CD14-positive monocyte (primary cell): Measurements from ENCODE around the gene UCP2. TPM values are rescaled to one million over a fixed set of nuclear protein-coding genes. Genes with fewer than 3 reads are reported as not detected.

Experiments used
- DNase-seq, 3 donors: peaks; one replicate each; pipeline ENCODE4 v3.0.0-alpha.2; 2011 to 2022
- H2AFZ ChIP-seq: 2 replicates; pipeline ENCODE4 v1.6.0; 2012; ENCODE audit warnings: mild to moderate bottlenecking, low read depth, low read length, inconsistent platforms; ENCODE audit not compliant: insufficient read depth, poor library complexity, severe bottlenecking
- H3K27ac ChIP-seq, 2 donors: 1 replicate in 1 of 2; 2 replicates in 1 of 2; pipeline ENCODE4 v1.5.1; 2012 to 2013; ENCODE audit warnings: low read length in 2 of 2, control low read depth in 1 of 2, inconsistent platforms in 1 of 2, low read depth in 1 of 2, mild to moderate bottlenecking in 1 of 2
- H3K27me3 ChIP-seq, 2 donors: one replicate each; pipeline versions ENCODE4 v1.6.0 to v1.6.1; 2011 to 2013; ENCODE audit warnings: low read length in 2 of 2; ENCODE audit not compliant: control insufficient read depth in 2 of 2, insufficient read depth in 2 of 2
- H3K36me3 ChIP-seq, 2 donors: replicated peaks in 1 of 2; 1 replicate in 1 of 2; 2 replicates in 1 of 2; pipeline versions ENCODE4 v1.5.1 to v1.6.1; 2012 to 2013; ENCODE audit warnings: low read length in 2 of 2, control low read depth in 1 of 2, inconsistent platforms in 1 of 2, mild to moderate bottlenecking in 1 of 2; ENCODE audit not compliant: insufficient read depth in 2 of 2, control insufficient read depth in 1 of 2
- H3K4me1 ChIP-seq, 2 donors: 1 replicate in 1 of 2; 2 replicates in 1 of 2; pipeline versions ENCODE4 v1.5.1 to v1.6.1; 2012 to 2013; ENCODE audit warnings: low read length in 2 of 2, control low read depth in 1 of 2, inconsistent platforms in 1 of 2, mild to moderate bottlenecking in 1 of 2, moderate library complexity in 1 of 2; ENCODE audit not compliant: insufficient read depth in 2 of 2, control insufficient read depth in 1 of 2
- H3K4me2 ChIP-seq: replicated peaks from 2 replicates; pipeline ENCODE3; 2012; ENCODE audit warnings: low read length, moderate library complexity, mild to moderate bottlenecking; ENCODE audit not compliant: poor library complexity, severe bottlenecking; ENCODE audit errors: extremely low read depth
- H3K4me3 ChIP-seq, 3 experiments: fragments of 200-600 bp in 1 of 3; sonication (generic) in 1 of 3; replicated peaks in 1 of 3; 1 replicate in 2 of 3; 2 replicates in 1 of 3; pipeline ENCODE4 v1.5.1; 2011 to 2013; ENCODE audit warnings: low read length in 3 of 3, mild to moderate bottlenecking in 3 of 3, control low read depth in 2 of 3, low read depth in 2 of 3, inconsistent platforms in 1 of 3, moderate library complexity in 1 of 3
- H3K79me2 ChIP-seq: 2 replicates; pipeline ENCODE4 v1.6.0; 2012; ENCODE audit warnings: mild to moderate bottlenecking, control low read depth, inconsistent platforms, low read length, moderate library complexity; ENCODE audit not compliant: insufficient read depth
- H3K9ac ChIP-seq: 2 replicates; pipeline ENCODE4 v1.6.0; 2017; ENCODE audit warnings: low read length, mild to moderate bottlenecking; ENCODE audit not compliant: insufficient read depth, poor library complexity, severe bottlenecking
- H3K9me3 ChIP-seq, 2 donors: replicated peaks in 1 of 2; 1 replicate in 1 of 2; 2 replicates in 1 of 2; pipeline versions ENCODE4 v1.5.1 to v1.6.1; 2012 to 2013; ENCODE audit warnings: low read length in 2 of 2, control low read depth in 1 of 2; ENCODE audit not compliant: control insufficient read depth in 1 of 2, insufficient read depth in 1 of 2
- H4K20me1 ChIP-seq: 2 replicates; pipeline ENCODE4 v1.6.0; 2012; ENCODE audit warnings: mild to moderate bottlenecking, low read length, control low read depth, moderate library complexity; ENCODE audit not compliant: insufficient read depth
- H3K27ac Mint-ChIP-seq, 7 donors: one replicate each; pipeline ENCODE4 v1.8.0; 2020; ENCODE audit warnings: mild to moderate bottlenecking in 7 of 7, mixed read lengths in 7 of 7, moderate library complexity in 6 of 7, inconsistent platforms in 2 of 7
- H3K27me3 Mint-ChIP-seq, 3 donors: one replicate each; pipeline ENCODE4 v1.8.0; 2021 to 2022; ENCODE audit warnings: low read depth in 3 of 3, mild to moderate bottlenecking in 3 of 3, mixed read lengths in 3 of 3, moderate library complexity in 3 of 3, inconsistent platforms in 1 of 3
- H3K36me3 Mint-ChIP-seq, 2 donors: one replicate each; pipeline ENCODE4 v1.8.0; 2020; ENCODE audit warnings: mixed read lengths in 2 of 2, inconsistent platforms in 1 of 2, mild to moderate bottlenecking in 1 of 2
- H3K4me1 Mint-ChIP-seq: one replicate; pipeline ENCODE4 v1.8.0; 2020; ENCODE audit warnings: mild to moderate bottlenecking, mixed read lengths
- H3K4me3 Mint-ChIP-seq, 2 donors: one replicate each; pipeline ENCODE4 v1.8.0; 2020; ENCODE audit warnings: mild to moderate bottlenecking in 2 of 2, mixed read lengths in 2 of 2, moderate library complexity in 1 of 2
- H3K9me3 Mint-ChIP-seq, 7 donors: one replicate each; pipeline ENCODE4 v1.8.0; 2020 to 2022; ENCODE audit warnings: mixed read lengths in 7 of 7, mild to moderate bottlenecking in 6 of 7, moderate library complexity in 6 of 7, inconsistent platforms in 2 of 7
- WGBS: methylation state at CpG from one replicate; pipeline ENCODE4 v1.1.5; 2013; ENCODE audit warnings: missing lambda C conversion rate; ENCODE audit not compliant: insufficient coverage; 5-methylcytosine and 5-hydroxymethylcytosine counted together
- intact Hi-C, 2 donors: fragments of 100-400 bp; cut with micrococcal nuclease; formaldehyde crosslinking; loops; one replicate each; pipeline versions ENCODE4 v1.15.0 to v1.15.1; 2023
- polyA plus RNA-seq, 3 donors: library from polyadenylated mRNA; depleted of rRNA in 1 of 3; unstranded in 2 of 3; stranded (reverse) in 1 of 3; fragments of 300-500 nt in 2 of 3; fragments of >200 nt in 1 of 3; fragmentation: Illumina TruSeq in 2 of 3; gene quantifications; 1 replicate in 2 of 3; 2 replicates in 1 of 3; pipeline ENCODE4 v1.2.3, GENCODE V29; 2012 to 2021
- TF ChIP-seq, protein P1 (sequence below): fragments of 200-600 bp; IDR thresholded peaks from one replicate; pipeline ENCODE4 v1.8.0; 2022; ENCODE audit warnings: antibody characterized with exemption, mild to moderate bottlenecking

Gene UCP2
- polyA plus RNA-seq, 3 donors = 496 to 665 (median 649) TPM

DNA sequence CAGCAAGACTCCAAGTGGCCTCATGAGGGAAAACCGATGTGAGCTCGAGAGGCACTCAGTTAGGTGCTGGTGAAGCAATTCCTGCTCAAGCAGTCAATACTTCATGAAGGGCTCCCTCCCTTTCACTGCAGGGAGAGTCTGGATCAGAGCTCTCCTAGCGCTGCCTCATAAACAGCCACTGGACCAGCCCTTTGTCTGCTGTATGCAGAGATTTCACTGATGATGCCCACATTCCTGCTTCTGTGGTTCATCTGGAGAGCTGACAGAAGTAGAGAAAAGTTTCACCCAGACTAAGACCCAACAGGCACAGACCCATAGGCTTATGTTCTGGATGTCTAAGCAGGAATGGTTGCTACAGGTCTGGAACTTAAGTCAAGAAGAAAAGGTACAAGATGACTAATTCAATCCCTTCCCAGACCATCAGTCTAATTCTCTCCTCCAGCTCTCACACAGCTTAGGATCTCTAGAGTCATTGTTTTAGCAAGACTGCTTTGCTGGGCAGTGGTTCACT lies 4.0 kb downstream of the UCP2 start:
- peaks cover 62 to 79% of the 10 kb centered on the region in 2 donors for H3K36me3 ChIP-seq
- no peaks in the 10 kb centered on the region for H3K9me3 ChIP-seq
- intact Hi-C loops = no loop called here
- H2AFZ ChIP-seq = no peak overlapping the region
- no peak for DNase-seq
- H3K4me3 Mint-ChIP-seq = peak overlapping the region in 1 of 2 donors; percentile 99
- H4K20me1 ChIP-seq = peaks cover 87% of the 10 kb centered on the region
- peaks cover 79% of the 10 kb centered on the region for H3K4me1 Mint-ChIP-seq
- H3K79me2 ChIP-seq = peaks cover 62% of the 10 kb centered on the region
- H3K27ac ChIP-seq = peak overlapping the region in 1 of 2 donors; percentile 96
- peak overlapping the region in 1 of 3 experiments; percentile 97 for H3K4me3 ChIP-seq
- H3K4me2 ChIP-seq = peak overlapping the region; percentile 99
- H3K27me3 Mint-ChIP-seq = peaks cover 0 to 2% (median 0%) of the 10 kb centered on the region in 3 donors
- peaks cover 69 to 88% of the 10 kb centered on the region in 2 donors for H3K36me3 Mint-ChIP-seq
- no peak overlapping the region for H3K9ac ChIP-seq
- no peaks in the 10 kb centered on the region for H3K27me3 ChIP-seq
- peaks cover 0 to 3% (median 0%) of the 10 kb centered on the region in 7 donors for H3K9me3 Mint-ChIP-seq
- peaks cover 75 to 94% of the 10 kb centered on the region in 2 donors for H3K4me1 ChIP-seq
- TF ChIP-seq, protein P1, sequence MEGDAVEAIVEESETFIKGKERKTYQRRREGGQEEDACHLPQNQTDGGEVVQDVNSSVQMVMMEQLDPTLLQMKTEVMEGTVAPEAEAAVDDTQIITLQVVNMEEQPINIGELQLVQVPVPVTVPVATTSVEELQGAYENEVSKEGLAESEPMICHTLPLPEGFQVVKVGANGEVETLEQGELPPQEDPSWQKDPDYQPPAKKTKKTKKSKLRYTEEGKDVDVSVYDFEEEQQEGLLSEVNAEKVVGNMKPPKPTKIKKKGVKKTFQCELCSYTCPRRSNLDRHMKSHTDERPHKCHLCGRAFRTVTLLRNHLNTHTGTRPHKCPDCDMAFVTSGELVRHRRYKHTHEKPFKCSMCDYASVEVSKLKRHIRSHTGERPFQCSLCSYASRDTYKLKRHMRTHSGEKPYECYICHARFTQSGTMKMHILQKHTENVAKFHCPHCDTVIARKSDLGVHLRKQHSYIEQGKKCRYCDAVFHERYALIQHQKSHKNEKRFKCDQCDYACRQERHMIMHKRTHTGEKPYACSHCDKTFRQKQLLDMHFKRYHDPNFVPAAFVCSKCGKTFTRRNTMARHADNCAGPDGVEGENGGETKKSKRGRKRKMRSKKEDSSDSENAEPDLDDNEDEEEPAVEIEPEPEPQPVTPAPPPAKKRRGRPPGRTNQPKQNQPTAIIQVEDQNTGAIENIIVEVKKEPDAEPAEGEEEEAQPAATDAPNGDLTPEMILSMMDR = no peak
- peak overlapping the region; percentile 81 to 100 (median 98) for H3K27ac Mint-ChIP-seq
- WGBS = 100% methylated on average over 2 of the region's 3 CpGs

- Mint-ChIP-seq H3K27me3 (peaks cover 0 to 2% (median 0%) of the 10 kb centered on the region in 3 donors), H3K4me3 (no peak overlapping the region), H3K4me1 (peaks cover 80% of the 10 kb centered on the region), H3K36me3 (peaks cover 74 to 94% of the 10 kb centered on the region in 2 donors), H3K27ac (peak overlapping the region; percentile 25 to 100 (median 98)), H3K9me3 (peaks cover 0 to 3% (median 0%) of the 10 kb centered on the region in 7 donors)
- H3K9ac ChIP-seq = no peak overlapping the region
- peak overlapping the region in 1 of 2 donors; percentile 96 for H3K27ac ChIP-seq
- H3K4me1 ChIP-seq = peaks cover 78 to 94% of the 10 kb centered on the region in 2 donors
- H3K9me3 ChIP-seq = no peaks in the 10 kb centered on the region
- H3K79me2 ChIP-seq = peaks cover 62% of the 10 kb centered on the region
- 97% methylated on average over 12 of the region's 18 CpGs for WGBS
- intact Hi-C loops = no loop called here
- no peak for DNase-seq
- no peaks in the 10 kb centered on the region for H3K27me3 ChIP-seq
- H3K4me3 ChIP-seq = no peak overlapping the region
- TF ChIP-seq, protein P1 = no peak
- H3K36me3 ChIP-seq = peaks cover 62 to 85% of the 10 kb centered on the region in 2 donors
- peaks cover 94% of the 10 kb centered on the region for H4K20me1 ChIP-seq
- peak overlapping the region; percentile 99 for H3K4me2 ChIP-seq
- H2AFZ ChIP-seq = no peak overlapping the region
Measured at GRCh38 chr11:73977856-73978519, 4.7 kb downstream of the UCP2 start.
